Glomerular visceral epithelial cell (primary cell): Measurements from ENCODE around the gene PTPRN2.

Experiments
- DNase-seq: peaks from one replicate; pipeline ENCODE4 v3.0.0-alpha.2; 2016; ENCODE audit errors: extremely low spot score

The PTPRN2 gene

DNA sequence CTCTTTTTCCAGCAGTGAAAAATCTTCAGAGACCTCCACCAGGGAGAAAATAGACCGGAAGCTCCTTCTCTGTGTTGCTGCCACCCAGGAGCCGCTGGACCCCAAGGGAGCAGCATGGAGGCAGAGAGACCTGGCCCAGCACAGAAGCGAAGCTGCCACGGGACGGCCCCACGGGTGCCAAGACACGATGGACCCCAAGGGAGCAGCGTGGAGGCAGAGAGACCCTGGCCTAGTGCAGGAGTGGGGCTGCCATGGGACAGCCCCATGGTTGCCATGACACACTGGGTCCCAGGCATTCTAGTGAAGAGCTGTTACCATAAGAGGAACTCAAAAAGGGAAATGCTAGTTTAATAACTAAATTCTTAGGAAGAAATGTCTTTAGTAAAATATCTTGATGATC, 186.3 kb downstream of the PTPRN2 start:
- DNase-seq: no peak

DNA sequence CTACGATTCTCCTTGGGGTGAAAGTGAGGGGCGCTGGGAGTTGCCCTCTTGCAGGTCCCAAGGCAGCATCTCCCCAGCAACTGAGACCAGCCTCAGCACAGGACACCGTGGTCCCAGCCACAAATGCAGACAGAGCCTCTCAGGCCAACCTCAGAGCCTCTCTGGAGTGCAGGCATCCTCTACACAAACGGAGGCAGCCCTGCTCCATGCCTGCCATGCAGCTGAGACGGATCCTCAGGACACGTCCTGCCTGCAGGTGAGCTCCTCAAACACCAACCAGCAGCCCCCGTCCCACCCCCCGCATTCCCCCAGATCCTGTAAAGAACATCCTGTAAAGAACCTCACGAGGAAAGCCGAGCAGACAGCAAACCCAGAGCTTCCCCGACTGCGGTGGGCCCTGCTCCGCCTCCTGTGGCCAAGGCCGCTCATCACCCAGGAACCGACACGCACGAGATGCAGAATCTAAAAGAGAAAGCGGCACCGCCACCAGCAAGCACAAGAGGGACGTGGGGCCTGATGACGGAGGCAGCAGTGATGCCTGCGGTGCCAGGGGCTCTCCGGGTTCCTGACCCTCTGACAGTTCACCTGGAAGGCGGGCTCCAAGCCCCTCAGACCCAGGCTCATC, 186.9 kb downstream of the PTPRN2 start:
- no peak for DNase-seq

DNA sequence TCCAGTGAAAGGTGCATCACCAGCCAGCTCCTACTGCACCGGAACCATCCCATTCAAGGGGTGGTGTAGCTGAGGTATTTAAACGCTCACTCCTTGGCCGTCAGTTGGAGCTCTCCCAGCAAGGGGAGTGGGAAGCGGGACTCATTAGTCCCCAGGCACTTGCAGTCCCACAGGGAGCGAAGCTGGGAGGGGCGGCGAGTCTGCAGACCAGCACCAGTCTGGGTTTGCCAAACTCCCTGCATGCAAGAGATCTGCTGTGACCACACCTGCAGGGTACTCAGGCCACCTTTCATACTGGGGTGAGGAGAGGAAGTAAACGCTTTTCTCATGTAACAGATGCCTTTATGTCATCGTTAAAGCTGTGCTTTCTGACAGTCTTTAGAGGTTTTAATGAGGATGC, 187.9 kb downstream of the PTPRN2 start:
- DNase-seq: no peak

DNA sequence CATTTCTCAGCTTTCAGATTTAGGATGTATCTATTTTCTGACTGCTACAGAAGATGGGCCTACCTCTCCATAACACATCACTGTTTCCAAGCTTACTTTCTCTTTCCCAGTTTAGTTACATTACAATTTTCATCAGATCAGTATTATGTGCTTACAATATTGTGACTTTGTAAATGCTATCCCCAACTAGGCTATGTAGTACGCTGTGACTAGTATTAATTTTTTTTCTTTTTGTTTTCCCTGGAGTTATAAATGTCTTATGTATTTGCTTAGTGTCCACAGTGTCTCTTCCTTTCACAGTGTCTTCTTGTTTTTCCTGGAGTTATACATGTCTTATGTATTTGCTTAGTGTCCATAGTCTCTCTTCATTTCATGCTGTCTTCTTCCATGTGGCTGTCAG, 188.9 kb downstream of the PTPRN2 start:
- no peak for DNase-seq

DNA sequence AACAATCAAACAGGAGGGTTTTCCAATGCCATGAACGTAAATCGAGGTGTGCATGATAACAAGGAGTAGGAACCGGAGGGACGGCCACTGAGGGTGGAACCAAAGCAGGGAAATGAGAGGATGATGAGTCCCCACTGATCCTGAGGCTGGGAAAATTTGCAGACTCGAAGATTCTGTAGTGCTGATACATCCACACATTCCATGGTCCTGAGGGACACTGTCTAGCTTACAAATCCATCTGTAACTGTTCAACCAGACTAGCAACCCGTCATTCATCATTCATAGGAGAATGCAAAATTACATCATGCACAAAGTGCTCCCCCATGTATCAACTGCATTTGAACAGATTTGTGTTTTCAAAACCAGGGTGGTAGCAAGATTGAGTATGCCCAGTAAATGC, 189.7 kb downstream of the PTPRN2 start:
- no peak for DNase-seq

DNA sequence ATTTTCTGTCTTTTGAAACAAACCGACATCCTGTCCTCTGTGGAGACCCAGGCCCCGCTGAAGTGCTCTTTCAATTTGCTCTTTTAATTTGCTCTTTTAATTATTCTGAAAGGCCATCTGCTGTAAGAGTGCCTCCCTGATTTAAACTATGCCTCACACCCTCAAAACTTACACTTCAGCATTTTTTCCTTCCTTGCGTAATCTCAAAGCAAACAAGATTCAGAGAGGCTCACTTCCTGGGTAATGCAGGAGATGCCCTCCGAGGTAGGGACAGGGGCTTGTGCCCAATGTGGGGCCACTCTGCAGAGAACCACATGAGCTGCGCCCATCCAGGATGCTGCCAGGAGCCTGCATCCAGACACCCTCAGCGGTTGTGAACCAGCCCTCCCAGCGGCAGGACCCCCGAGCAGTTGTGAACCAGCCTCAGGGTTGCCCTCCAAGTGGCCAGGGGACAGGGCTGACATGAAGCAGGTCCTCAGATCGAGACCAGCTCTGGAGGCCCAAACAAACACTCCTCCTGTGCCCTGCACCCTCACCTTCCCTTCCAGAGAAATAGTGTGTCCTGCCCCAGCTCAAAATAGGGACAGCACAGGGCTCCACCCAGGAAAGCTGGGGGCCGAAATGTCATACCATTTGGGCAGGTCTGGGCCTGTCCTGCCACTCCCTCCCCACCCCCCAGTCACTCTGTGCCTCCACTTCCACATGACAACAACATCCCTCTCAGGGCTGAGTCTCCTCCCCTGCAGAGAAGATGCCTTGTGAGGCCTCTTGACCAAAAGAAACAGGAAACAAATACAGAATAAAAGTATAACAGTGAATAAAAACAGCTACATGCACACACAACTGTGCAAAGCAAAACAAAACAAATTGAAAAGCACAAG, 190.4 kb downstream of the PTPRN2 start:
- DNase-seq: no peak

DNA sequence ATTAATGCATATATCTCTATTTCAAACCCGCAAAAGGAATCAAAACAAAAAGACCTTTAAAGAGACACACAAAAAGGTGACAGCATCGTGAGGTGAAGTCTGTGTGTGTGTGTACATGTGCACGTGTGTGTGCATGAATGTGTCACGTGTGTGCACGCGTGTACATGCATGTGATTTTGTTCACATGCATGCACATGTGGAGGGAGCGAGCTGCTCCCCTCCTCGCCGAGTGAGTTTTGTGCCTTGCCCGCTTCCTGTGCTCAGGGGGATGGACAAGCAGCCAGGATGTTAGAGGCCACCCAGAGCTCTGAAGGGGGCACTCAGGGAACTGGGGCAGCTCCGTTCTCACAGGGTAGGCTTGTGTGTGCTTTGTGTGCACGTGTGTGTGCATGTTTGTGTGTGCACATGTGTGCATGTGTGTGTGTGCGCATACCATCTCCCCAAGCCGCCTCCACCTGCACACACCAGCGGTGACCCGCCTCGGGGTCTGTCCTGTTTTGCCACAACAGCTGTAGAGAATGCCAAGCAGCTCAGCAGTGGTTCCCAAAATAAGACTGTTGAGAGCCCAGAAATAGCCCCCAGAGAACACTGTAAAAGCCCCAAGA, 191.2 kb downstream of the PTPRN2 start:
- DNase-seq: no peak

DNA sequence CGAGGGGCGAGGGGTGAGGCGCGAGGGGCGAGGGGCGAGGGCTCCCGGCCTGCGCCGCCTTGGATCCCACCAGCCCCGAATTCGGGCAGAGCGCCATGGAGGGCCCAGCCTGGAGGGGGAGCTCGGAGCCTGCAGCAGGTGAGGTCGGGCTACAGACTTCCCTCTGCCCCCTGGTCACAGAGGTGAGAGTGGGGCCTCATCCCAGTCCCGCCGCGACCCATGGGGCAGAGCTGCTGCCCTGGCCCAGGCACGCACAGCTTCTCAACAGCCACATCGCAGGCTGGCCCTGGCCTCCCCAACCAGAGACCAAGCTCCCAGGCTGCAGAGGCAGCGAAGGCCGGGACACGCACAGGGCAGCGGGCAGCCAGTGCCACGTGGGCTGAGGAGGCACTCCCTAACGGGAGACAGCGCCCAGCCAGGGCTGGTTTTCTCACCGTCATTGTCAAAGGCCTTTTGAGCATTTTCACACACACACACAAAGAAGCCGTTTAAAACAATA, 191.8 kb downstream of the PTPRN2 start:
- no peak for DNase-seq

DNA sequence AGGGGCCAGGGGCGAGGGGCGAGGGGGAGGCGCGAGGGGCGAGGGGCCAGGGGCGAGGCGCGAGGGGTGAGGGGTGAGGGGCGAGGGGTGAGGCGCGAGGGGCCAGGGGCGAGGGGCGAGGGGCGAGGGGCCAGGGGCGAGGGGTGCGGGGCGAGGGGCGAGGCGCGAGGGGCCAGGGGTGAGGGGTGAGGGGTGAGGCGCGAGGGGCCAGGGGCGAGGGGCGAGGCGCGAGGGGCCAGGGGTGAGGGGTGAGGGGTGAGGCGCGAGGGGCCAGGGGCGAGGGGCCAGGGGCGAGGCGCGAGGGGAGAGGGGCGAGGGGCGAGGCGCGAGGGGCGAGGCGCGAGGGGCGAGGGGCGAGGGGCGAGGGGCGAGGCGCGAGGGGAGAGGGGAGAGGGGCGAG, 192.3 kb downstream of the PTPRN2 start:
- DNase-seq: no peak

DNA sequence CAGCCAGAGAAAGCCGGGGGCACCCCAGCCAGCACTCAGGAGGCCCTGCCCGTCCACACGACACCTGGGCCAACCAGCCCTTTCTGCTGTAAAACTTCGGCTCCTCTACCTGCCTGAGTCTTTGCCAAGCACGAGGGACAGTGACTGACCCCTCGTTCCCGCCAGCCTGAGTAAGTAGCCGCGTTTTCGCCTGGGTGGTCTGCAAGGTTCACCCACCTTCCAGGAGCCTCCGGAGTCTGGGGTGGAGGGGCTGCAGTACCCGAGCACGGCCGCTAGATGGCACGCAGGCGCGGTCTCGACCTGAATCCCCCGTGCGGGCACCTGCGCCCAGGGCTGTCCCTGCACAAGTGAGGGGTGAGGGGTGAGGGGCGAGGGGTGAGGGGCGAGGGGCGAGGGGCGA, 192.7 kb downstream of the PTPRN2 start:
- DNase-seq: no peak

DNA sequence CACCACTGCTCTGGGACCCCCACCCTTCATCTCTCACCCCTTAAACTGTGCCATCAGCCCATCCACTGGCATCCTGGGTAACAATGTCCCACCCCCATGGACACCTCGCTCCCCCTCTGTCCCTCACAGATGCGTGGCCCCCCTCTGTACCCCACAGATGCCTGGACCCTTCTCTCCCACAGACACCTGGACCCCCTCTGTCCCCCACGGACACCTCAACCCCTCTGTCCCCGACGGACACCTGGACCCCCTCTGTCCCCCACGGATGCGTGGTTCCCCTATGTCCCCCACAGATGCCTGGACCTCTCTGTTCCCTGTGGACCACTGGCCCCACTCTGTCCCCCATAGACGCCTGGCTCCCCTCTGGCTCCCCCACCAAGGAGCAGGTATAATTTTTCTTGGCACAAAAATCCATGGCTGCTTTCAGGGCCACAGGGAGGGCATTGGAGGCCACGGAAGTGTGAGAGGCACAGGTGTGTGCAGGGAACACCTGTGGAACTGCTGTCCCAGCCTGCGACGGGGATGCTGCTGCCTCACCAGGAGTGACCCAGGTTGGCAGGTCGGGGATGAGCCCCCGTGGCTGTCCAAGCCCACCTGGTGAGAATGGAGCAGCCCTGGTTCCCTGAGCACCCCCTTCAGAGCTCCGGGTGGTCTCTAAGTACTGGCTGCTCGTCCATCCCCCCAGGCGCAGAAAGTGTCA, 193.5 kb downstream of the PTPRN2 start:
- DNase-seq: no peak

DNA sequence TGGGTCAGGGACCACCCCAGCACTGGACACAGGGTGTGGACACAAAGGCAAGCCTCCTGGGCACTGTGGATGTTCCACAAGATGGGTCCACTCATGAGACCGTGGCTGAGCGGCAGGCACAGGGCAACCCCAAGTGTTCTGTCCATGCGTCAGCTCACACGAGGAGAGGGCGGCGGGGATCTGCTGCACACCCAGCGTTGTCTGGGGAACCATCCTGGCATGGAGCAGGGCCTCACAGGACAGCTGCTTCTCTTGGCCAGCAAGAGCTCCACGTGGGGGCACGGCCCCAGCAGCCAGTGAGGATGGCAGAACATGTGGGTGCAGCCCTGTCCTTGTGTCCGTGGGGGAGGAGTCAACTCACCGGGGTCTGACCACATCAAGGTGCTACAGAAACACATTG, 195.4 kb downstream of the PTPRN2 start:
- no peak for DNase-seq

DNA sequence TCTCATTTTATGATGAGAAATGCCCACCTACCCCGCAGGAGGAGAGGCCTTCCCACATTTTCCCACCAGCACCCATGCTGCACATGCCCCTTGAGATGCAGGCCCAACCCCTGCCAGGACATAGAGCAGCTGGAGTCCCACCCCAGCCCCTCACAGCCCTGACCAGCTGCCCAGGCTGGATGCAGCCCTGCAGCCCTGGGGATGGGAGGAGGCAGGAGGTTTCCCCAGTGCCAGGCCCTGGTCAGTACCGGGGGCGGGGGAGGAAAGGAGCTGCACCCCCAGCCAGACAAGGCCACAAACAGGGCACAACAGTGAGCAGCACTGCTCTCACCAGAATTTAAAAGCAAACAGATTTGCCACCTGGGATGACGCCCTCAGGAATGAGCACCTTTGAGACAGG, 196.1 kb downstream of the PTPRN2 start:
- DNase-seq: no peak

DNA sequence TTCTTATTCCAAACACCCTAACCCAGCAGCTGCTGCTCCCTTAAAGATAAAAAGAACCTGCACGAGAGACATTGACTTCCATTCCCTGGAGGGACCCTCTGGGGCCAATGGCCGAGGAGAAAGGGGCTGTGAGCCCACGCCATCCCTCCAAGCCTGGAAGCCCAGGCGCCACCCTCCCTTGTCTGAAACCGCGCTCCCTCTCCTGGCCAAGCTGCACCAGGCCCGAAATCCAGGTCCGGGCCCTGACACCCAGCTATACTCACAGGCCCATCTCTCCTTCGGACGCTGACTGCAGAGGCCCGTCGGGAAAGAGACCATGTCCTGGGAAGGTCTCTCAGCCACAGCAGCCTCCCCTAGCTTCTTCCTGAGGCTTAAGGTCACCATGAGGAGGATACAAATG, 196.5 kb downstream of the PTPRN2 start:
- no peak for DNase-seq

DNA sequence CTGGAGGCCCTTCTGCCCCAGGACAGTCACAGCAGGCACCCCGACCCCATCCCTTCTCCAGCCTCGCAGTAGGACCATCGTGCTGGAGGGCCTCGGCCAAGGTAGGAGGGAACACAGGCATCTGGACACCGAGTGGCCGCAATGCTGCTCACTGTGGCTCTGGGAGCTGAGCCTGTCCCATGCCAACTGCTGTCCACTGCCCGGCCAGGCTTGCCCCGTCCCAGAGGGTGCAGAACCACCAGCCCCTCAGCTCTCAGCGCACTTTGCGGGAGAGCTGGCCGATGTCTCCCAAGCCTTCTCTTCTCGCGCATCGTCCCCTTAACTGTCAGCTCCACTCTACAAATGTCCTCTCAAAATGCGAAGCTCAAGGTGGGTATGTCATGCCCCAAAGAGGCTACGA, 197.2 kb downstream of the PTPRN2 start:
- DNase-seq: no peak

DNA sequence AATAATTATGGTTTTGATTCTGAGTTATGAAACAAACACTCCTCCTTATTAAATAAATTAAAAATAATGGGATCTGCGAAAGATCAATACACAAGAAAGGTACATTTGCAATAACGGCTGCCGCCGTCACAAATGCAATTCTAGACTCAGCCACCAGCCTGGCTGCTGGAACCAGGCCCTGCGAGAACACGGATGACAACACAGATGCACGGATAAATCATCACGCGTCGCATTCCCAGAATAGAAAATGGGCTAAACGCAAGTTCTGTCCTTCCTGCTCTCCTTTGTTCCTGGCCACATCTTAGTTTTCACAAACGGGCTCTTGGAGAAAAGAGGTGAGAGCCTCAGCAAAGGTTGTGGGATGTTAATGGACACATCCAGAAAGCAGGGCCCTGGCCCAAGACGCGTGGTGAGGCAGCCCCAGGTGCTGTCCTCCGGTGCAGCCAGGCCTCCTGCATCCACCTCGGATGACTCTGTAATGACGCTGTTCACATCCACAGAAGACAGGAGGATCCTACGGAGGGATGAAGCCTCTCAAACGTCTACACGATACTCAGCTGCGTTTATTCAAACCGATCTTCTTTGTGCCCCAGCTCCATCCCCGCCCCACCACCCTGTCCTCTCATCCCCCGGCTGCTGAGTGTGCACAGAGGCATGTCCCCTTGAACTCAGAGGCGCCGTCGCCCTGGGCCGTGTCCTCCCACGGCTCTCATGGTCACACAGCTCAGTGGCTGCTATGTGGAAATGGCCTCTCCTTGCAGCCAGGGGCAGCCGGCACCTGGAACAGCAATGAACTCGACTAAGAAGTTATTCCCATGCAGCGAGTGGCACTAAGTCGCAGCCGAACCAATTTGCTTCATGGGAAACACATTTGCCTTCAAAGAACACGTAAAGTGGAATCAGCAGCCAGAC, 197.9 kb downstream of the PTPRN2 start:
- DNase-seq: no peak

DNA sequence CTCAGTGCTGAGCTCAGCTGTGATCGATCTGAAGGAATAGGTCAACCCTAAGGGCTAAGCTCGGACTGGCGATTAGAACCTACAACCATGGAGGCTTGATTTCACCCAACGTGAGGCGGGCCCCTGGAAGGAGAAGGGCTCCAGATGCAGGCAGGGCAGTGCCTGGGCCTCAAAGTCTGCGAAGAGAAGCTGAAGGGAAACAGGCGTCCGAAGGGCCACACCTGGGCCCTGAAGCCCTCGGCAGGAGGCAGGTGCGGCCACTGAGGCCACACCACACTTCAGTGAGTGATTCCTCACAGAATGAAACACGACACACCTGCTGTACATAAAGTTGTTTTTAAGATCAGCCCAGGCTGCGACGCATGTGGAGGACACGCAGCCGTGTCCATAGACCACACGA, 198.7 kb downstream of the PTPRN2 start:
- DNase-seq: no peak

DNA sequence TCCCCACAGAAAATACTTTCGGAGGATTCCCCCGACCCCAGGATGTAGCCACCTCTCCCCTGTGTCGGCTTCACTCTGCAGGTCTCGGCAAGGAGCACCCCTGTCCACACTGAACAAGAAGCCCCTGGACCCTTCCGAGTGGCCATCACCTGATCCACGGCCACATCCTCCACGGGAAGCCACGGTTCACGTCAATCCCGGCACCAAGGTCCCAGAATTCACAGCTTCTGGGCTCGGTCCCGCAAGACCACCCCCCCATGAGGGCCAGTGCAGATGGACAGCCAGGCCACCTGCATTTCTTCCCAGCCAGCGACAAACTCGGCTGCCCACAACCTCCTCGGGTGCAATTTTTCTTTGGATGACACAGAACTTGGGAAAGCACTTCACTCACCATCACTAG, 199.6 kb downstream of the PTPRN2 start:
- no peak for DNase-seq

DNA sequence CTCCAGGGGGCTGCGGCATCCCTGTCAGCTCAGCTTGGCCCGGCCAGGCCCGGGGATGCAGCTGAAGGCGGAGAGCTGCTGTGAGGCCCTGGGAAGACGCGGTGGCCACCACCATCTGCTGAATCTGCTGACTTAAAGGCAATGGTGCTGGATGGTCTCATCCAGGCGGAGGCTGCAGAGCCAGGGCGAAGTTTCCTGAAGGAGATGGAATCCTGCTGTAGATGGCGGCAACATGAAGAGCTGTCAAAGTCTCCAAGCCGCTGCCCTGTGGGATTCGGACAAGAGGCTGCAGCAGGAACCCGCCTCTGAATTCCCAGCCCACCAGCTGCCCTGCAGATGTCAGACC, 200.1 kb downstream of the PTPRN2 start:
- DNase-seq: no peak

DNA sequence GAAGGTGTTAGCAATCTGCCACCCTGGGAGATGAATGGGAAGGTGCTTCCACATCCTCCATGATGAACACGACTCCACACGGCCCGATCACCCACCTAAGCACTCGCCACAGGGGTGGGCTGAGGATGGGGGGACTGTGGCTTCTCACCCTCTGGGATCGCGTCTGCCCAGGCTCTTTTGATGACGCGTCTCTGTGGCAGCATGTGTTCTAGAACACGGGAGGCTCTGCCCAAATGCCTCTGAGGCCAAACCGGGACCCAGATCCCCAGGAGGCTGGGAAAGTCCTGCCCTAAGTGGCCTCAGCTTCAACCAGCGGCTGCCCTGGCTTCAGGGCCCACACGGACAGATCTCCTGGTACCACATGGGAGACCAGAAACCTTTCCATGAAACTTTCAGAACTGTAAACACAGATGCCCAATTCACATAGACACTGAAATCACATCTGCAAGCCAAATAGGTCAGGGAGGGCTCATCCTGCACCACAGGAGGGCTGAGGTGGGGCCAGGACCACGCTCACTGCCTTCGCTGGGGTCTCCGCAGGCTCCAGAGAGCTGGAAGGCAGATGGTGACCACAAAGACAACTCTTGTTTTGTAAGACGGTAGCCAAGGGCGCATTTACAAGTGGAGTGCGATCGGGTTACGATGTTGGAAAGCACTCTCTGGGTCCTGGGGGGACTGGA, 200.6 kb downstream of the PTPRN2 start:
- no peak for DNase-seq

DNA sequence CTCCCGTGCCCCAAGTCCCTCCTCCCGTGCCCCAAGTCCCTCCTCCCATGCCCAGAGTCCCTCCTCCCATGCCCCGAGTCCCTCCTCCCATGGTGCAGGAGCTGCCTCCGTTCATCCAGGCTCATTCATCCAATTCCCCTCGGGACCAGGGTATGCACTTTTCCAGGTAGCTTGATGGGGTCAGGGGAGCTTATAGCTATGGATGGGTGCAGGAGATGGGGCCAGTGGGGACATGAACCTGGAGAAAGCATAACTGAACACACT, 201.3 kb downstream of the PTPRN2 start:
- no peak for DNase-seq
